GM13977 (cell line): ENCODE data around the gene PTGR1.
"Not testable (repeated sequence)": the region's sequence is repeated elsewhere in the genome, so short reads cannot be mapped to it uniquely, and the experiment has no call there.

ENCODE experiments used
- DNase-seq: peaks from one replicate; pipeline ENCODE4 v3.0.0; 2012; ENCODE audit warnings: low spot score
- in situ Hi-C: fragments of 300-500 bp; cut with MboI; formaldehyde crosslinking; loops from one replicate; pipeline ENCODE4 v1.12.0; 2022; ENCODE audit warnings: low sequenced_read_pairs, low pct_unique_long_range_greater_than_20kb, mixed read lengths, inconsistent platforms; ENCODE audit not compliant: unreplicated experiment
- TF ChIP-seq, protein P1 (sequence below): IDR thresholded peaks from 2 replicates; pipeline ENCODE4 v1.5.1; 2012; ENCODE audit warnings: mild to moderate bottlenecking, control low read depth; ENCODE audit not compliant: insufficient read depth; ENCODE audit errors: extremely low read depth, missing control alignments

PTGR1 gene

DNA sequence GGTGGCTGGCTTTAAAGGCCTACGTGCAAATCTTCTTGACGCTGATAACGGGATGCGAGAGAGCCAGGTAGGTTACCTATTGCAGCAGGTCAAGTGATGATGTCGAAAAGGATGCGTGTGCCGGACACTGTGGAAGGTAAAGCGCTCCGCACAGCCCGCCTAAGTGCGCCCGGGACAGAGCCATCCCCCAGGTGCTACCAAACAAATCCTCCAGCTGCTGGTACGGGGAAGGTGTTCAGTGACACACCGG, 31.4 kb upstream of the PTGR1 start:
- in situ Hi-C loops, result no loop called here
- TF ChIP-seq, protein P1, sequence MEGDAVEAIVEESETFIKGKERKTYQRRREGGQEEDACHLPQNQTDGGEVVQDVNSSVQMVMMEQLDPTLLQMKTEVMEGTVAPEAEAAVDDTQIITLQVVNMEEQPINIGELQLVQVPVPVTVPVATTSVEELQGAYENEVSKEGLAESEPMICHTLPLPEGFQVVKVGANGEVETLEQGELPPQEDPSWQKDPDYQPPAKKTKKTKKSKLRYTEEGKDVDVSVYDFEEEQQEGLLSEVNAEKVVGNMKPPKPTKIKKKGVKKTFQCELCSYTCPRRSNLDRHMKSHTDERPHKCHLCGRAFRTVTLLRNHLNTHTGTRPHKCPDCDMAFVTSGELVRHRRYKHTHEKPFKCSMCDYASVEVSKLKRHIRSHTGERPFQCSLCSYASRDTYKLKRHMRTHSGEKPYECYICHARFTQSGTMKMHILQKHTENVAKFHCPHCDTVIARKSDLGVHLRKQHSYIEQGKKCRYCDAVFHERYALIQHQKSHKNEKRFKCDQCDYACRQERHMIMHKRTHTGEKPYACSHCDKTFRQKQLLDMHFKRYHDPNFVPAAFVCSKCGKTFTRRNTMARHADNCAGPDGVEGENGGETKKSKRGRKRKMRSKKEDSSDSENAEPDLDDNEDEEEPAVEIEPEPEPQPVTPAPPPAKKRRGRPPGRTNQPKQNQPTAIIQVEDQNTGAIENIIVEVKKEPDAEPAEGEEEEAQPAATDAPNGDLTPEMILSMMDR, result no peak
- no peak for DNase-seq

DNA sequence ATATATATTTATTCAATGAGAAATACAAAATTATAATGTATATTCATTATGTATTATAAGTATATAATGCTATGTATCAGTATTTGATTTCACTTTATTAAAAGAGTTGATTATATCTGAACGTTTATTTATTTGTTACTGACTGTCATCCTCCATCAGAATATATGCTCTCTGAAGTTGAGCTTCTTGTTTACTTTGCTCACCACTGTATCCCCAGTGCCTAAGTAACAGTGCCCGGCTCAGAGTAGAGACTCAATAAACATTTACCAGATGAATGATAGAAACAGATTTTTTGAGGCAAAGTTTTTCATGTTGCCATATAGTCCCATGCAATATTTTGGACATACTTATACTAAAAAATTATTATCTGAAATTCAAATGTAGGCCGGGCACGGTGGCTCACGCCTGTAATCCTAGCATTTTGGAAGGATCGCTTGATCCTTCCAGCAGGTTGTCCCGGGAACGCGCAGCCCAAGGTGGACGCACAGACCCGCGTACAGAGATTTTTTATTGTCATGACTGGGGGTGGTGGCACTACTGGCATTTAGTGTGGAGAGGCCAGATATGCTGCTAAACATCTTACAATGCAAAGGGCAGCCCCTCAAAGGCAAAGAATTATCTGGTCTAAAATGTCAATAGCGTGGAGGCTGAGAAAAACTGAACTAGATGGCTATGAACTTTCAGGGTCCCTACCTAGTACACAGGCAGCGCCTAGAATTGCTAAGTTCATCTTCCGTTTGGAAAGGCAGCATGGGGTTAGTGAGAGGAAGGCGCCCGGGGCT, 30.9 kb upstream of the PTGR1 start:
- in situ Hi-C loops, result no loop called here
- DNase-seq, result no peak
- TF ChIP-seq, protein P1, result no peak

DNA sequence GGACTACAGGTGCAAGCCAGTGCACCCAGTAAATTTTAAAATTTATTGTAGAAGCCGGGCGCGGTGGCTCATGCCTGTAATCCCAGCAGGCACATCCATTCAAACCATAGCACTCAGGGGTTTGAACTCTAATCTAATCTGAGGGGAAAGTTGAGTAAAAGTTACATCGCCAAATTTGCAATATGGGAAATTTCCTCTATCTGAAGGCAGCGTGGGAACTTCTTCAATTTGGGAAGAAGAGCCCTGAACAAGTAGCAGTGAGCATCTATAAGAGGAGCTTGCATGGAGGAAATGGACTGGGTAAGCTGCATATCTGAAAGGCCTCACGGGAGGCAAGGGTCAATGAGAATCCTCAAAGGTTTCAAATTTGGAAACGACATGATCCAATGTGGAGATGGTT, 29.0 kb upstream of the PTGR1 start:
- TF ChIP-seq, protein P1, result no peak
- in situ Hi-C loops, result no loop called here

DNA sequence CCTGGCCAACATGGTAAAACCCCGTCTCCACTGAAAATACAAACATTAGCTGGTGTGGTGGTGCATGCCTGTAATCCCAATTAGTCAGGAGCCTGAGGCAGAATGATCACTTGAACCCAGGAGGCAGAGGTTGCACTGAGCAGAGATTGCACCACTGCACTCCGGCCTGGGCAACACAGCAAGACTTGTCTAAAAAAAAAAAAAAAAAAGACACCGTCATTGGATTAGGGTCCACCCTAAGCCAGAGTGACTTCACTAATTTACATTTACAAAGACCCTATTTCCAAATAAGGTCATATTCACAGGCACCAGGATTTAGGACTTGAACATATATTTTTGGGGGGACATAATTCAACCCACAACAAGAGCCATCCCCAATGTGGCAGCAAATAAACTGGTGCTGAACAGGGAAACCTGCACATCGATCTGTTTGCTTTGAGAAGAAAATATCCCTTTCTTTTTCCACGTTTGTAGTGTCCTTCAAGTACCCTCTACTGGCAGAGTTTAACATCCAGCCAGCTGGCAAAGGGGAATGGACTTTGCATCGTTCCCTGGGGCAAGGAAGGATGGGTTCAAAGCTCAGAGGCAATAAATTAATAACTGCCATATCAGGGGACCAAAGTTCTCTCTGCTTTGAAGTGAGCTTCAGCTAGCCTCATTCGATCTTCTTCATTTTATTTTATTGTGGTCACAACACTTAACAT, 28.0 kb upstream of the PTGR1 start:
- in situ Hi-C loops, result no loop called here

More for the DNA sequence above, 29.0 kb upstream of the PTGR1 start:
- DNase-seq, result no peak

DNA sequence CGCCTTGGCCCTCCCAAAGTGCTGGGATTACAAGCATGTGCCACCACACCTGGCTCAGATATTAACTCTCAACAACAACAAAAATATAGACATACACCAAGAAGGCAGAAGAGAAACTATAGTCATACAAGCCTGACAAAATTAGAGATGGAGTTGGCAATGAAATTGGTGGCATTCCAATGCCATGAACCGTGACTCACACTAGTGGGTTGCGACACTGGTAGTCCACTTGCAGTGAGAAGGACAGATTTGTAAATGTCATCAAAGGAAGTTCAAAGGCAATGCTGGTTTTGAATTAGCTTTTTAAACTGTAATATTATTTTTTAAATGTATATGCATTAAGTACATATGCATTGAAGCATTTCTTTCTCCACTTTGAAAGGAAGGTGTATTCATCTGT, 23.2 kb upstream of the PTGR1 start:
- TF ChIP-seq, protein P1, result no peak
- in situ Hi-C loops, result no loop called here
- no peak for DNase-seq

More for the DNA sequence above, 28.0 kb upstream of the PTGR1 start:
- DNase-seq, result no peak
- TF ChIP-seq, protein P1, result no peak

DNA sequence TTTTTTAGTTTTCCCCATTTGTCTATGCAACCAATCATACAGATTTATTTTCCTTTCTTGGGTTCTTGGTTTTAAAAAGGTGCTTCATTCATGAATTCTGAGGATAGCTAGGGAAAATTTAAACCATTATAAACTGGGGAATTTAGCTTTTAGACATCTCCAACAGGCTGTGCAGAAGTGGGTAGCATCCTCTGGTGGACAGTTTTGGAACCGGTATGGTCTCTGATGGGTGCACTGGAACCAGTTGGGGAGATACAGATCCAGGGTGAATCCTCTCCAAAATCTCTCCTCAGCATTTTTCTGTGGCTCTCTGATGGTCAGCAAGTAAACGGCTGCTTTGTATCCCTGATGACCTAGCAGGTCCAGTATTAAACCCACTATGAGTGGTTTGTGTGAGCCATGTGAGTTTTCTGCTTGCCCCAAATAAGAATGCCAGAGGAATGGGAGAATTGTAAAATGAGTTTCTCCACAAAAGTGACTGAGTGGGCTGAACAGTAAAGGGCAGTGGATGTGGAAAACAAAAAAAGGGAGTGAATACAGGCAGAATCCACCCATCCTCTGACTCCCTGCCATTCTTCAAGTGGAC, 22.5 kb upstream of the PTGR1 start:
- in situ Hi-C loops, result no loop called here
- TF ChIP-seq, protein P1, result peak; percentile 78
- DNase-seq, result peak; percentile 60

DNA sequence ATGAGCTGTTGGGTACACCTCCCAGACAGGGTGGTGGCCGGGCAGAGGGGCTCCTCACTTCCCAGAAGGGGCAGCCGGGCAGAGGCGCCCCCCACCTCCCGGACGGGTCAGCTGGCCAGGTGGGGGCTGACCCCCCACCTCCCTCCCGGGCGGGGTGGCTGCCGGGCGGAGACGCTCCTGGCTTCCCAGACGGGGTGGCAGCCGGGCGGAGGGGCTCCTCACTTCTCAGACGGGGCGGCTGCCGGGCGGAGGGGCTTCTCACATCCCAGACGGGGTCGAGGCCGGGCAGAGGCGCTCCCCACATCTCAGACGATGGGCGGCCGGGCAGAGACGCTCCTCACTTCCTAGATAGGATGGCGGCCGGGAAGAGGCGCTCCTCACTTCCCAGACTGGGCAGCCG, 17.9 kb upstream of the PTGR1 start:
- in situ Hi-C loops, DNase-seq: not testable (repeated sequence)
